Measurements from ENCODE around the gene OPCML.

Gene OPCML

DNA sequence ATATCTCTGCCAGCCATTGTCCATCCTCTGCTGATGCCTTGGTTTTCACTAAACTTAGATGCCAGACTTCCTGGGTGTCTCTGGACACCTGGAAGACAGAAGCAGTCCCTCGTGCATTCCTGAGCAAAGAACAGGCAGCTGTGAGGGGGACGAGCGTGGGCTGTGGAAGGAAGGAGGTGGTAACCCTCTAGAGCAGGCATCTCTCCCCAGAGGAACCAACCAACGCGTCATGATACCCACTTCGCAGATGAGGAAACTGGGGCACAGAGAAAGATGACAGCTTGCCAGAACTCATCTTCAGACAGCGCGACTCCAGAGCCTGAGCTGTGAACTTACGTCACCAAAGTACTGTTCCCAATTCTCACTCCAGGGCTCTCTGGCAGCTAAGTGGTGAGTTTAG is 123.4 kb downstream of the OPCML start:
- no peak for DNase-seq (ENCODE audit: low spot score)

DNA sequence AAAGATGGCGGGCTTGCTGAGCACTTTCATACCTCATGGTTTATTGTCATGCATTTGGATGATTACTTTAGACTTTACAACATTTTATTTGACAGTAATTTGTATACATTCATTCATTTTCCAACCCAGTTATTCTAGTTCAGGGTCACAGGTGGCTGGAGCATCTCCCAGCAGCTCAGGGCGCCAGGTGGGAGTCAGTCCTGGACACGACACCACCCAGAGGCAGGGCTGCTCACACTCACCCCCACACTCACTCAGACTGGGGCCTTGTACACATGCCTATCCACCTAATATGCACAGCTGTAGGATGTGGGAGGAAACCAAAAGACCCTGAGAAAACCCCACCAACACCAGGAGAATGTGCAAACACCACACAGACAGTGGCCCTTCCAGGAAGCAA is 123.9 kb downstream of the OPCML start:
- DNase-seq (ENCODE audit: low spot score) = no peak

DNA sequence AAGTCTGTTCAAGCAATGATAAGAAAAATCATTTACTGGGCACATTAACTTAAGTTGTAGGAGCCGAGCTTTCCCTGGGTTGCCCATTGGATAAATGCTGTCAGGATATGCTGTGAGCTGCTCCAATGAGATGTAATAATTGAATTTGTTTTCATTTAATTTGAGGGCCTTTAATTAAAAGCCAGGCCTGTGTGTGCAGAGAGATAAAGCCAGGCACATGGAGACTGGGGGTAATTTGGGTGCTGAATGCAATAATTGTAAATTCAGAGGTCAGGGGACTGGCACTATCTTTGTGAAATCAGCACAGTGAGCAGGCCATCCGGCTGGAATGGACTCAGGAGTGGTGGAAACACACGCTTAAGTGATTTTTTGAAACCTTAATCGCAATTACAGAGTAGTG is 125.8 kb downstream of the OPCML start:
- no peak for DNase-seq (ENCODE audit: low spot score)

DNA sequence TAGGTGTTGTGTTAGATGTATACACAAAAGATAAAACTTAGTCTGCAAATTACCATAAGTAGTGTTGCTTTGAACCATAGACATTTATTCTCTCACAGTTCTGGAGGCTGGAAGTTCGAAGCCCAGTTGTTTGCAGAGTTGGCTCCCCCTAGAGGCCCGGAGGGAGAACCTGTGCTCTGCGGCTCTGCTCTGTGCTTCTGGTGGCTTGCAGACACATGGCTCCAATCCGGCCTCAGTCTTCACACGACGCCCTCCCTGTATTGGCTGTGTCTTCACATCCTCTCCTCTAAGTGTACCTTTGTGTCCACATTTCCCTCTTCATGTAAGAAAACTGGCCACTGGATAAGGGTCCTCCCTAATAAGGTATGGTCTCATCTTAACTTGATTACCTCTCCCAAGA is 128.4 kb downstream of the OPCML start:
- DNase-seq (ENCODE audit: low spot score) = peak; percentile 2

DNA sequence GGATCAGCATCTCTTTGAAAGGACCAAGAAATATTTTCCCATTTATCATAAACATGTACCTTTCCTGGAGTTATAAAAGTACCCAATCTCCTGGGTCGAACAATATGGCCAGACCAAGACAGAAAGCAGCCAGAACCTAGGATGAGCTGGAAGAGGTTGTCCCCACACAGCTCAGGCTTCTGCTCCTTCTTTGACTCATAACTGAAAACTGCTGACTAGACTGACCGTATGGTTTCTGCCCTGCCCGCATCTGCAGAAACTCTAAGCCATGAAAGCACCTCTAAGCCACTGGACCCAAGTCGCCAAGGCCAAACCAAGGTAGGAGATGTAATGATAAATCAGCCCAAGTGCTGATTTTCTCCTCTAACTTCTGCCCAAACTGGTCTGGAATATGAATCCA is 129.8 kb downstream of the OPCML start:
- no peak for DNase-seq (ENCODE audit: low spot score)

DNA sequence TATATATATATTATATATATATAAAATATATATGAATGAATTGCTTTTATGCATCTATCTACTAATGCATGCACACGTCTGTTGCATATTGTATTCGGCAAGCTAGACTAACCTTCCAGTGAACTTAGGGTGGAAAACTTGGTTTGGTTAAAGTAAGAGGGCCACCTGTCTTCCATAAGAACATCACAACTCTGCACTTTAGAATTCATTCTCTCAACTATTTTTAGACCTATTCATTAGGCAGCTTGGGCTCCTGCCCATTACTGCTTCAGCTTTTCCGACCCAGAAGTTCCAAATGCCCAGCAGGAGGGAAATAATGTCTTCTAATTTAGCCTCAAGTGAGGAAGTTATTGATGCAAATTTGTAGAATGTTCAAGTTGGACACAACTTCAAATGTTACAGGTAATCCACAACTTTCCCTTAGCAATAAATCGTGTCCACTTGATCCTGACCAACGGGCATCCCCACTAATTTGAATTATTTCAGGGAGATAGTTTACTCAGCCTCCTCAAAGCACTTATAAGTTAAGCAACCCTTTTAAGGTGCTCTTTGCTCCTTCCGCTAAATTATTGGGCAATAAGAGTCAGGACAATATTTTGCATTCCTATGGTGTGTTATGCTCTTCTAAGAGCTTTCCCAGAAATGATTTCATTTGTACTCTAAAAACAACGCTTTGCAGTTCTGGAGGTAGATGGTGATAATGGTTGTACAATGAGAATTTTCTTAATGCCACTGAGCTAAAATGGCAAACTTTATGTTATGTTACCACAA is 132.3 kb downstream of the OPCML start:
- no peak for DNase-seq (ENCODE audit: low spot score)

DNA sequence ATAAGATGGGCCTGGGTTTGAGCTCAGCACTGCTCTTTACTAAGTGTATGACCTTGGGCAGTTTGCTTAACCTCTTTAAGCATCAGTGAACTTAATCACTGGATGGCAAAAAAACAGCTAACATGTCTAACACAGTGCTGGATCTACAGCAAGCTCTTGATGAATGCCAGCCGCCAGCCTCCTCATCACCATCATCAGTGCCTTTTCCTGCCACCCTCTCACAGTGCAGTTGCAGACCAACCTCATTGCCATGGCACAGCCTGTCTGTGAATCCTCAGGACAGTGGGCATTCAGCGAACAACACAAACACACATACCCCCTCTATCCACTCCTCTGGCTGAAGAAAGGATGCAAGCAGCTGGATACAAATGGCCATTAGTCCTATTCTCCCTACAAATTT is 133.0 kb downstream of the OPCML start:
- no peak for DNase-seq (ENCODE audit: low spot score)

DNA sequence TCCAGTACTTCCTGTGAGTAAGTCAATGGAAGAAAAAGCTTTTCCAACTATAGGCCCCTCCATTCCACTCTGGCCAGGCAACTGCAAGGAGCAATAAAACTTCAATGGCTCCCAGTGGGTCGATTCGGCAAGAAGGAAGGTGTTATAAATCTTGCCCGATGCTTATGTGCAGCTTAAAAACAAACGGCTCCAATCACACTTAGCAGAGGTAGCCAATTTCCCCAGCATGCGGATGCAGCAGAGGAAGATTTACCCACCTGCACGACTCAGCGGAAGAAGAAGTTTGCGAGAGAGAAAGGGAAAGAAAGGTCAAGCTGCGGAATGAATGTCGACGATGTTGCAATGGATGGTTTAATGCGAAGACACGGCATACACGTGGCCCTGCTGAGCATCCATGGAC is 141.5 kb downstream of the OPCML start:
- no peak for DNase-seq (ENCODE audit: low spot score)

DNA sequence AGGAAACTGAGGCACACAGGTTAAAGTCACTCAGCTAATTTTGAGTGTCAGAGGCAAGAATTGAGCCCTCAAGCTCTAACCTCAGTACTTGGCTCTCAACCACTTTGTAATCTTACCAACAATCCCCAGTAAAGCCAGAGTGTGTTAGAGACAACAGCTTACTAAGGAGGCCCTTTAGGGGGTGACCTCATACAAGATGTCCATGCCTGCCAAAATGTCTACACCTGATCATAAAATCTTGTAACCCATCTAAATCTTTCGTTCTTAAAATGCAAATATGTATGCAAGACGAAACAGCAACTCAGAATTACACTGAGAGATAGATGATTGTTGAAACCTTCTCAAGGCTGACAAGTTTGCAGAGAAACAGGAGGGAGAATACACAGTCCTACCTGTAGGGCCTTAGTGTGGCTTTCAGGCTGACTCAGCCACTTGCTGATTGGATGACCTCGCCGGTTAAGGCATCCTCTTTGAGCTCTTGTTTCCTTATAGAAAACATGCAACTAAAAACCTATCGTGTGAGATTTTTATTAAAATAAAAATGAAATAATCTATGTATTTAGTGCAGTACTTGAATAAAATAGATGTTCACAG is 143.2 kb downstream of the OPCML start:
- no peak for DNase-seq (ENCODE audit: low spot score)

DNA sequence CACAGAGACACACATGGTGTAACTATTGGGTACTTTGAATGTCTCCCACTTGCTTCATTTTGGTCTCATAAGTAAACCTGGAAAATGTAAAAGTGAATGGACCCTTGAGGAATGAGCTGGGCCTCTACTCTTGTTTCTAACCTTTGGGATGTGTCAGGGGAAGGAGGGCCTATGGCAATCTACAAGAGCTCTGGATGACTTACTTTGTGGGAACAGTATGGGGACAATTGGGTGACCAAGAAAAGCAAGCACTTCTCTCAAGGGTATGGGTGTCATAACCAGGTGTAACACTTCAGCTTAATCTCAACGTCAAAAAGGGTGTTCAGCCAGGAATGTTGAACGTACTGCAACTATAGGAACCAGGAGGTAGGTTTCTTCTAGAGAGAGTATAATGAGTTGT is 144.0 kb downstream of the OPCML start:
- DNase-seq (ENCODE audit: low spot score) = no peak

DNA sequence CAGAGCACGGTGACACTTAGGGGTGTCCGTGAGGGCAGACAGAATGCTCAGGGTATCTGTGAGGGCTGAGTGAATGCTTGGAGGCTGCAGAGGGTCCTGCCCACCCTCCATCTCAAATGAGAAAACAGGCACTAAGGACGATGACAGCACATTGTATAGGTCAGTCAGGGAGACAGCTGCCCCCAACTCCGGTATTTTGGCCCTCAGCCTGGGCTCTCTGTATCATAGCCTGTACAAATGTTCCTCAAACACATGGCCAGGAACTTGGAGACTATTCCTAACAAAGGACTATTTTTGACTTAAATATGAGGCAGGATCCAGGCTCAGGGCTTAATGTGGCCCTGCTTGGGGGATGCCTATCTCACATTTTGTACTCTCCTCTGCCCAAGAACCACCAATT is 145.4 kb downstream of the OPCML start:
- no peak for DNase-seq (ENCODE audit: low spot score)

DNA sequence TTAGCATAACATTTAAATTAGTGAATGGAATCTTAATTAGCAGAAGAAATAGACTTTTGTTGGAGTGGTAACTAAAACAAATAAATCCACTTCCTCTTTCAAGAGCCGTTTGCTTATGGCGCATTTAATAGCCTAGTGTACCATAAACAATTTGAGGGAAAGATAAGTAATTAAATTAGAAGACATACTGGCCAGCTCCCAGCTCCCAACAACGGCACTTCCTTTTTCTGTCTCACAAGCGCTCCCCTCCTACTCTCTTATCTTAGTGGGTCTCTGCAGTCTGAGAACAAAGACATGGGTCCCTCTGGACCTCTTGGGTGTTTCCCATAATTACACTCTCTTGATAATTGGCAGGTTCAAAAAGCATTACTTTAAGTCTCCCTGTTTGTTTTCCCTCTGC is 146.0 kb downstream of the OPCML start:
- no peak for DNase-seq (ENCODE audit: low spot score)

DNA sequence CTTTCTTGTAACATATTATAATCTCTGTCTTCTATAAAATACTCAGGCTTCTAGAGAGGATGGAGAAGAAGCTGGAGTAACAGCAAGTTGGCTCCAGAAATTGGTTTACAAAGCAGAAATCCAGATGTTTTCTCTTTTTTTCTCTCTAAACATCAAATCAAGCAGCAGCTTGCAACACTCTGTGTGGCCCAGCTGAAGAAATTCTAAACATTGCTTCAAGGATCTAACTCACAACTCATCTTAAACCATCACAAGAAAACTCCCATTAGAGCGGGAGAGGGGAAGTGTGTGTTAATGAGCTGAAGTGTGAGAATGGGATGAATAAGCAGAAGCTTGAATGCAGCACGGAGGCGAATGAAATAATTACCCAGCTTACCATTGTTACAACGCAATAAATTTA is 146.5 kb downstream of the OPCML start:
- no peak for DNase-seq (ENCODE audit: low spot score)

DNA sequence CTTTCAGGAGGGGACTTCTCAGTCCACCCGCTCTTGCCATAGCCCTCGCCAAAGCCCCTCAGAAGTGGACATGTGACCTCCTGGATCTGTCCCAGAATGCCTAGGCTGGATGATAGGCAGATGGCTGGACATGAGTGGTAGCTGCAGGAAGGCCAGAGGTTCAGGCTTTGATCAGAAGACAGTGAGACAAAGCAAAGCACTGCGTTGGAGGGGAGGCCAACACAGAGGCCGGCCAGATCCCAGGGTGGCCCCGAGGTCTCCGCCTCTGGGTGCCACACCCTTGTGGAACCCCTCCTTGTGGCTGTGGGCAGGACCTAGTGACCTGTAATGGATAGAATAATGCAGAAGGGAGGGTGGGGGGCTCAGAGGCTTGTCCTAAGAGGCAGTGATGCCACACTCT is 147.6 kb downstream of the OPCML start:
- no peak for DNase-seq (ENCODE audit: low spot score)

DNA sequence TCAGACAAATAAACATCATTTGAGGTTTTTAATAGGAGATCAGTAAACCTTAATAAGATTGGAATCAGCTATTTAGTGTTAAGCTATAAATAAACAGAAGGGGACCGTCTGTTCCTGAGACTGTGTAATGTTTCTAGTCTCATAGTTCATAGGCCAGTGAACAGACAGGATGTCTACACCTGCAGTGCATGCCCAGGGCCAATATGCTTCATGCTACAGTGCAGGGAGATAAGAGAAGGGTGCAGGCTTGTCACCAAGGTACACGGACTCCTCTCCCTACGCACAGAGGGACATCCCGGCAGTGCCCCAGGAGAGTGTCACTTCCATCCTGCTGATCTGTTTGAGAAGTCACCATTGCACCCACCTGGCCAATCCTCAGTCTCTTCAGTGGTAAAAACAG is 148.6 kb downstream of the OPCML start:
- DNase-seq (ENCODE audit: low spot score) = no peak

DNA sequence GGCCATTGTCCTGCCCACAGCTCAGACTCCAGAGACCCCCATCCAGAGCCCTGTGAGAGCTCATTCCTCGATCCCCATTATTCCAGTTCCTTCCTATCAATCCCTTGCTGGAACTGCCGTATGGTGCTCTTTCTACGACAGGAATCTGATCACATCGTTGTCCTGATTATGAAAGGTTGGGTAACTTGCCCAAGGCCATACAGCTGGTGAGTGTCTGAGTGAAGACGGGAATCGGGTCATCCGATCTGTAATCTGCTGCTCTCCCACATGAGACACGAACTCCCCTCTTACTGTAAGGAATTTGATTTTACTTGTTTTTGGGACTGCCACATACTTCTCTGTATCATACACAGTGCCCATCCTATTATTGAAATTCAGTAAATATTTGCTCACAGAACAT is 149.1 kb downstream of the OPCML start:
- DNase-seq (ENCODE audit: low spot score) = no peak

DNA sequence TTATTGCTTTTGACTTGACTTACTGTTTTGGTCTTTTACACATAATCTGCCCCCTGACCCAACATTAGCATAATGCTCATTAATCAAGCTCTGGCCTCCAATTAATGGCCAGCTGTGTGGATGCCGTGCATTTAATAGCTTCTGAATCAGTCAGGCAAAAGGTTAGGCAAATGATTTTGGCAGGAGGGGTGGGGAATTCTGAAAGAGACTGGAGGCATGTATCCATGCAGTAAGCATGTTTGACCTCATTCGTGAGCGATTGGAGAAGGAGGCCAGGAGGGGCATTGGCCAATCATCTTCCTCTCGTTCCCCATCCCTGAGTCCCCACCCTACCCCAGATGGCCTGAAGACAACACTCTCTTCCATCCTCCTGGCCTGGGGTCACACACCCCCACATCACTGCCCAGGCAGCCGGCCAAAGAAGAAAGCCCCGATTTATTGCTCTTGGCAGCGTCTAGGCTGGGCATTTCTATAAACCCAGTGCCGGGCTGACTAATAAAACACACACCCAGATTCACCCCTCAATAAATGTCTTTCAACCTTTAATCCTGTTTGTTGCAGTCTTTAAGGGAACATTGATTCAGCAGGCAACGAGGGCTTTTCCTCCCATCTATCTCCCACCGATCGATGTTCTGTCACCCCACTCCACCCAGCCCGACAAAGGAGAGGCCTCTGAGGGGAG is 150.0 kb downstream of the OPCML start:
- no peak for DNase-seq (ENCODE audit: low spot score)

DNA sequence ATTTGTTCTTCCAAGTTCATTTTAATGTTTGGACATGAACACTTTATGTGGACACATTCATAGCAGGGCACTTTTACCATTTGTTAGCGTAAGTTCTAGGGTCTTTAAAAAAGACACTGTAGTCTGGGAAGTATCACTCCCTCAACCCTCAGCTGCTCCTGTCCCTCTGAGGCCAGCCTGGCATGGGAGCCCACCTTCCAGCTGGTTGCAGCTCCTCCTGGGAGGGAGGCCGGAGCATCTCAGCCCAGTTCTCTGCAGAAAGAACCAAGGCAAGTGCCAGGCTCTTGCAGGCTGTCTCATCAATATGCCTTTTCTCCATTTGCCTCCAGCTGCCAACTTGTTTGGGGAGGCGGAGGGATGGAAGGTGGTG is 150.6 kb downstream of the OPCML start:
- no peak for DNase-seq (ENCODE audit: low spot score)

DNA sequence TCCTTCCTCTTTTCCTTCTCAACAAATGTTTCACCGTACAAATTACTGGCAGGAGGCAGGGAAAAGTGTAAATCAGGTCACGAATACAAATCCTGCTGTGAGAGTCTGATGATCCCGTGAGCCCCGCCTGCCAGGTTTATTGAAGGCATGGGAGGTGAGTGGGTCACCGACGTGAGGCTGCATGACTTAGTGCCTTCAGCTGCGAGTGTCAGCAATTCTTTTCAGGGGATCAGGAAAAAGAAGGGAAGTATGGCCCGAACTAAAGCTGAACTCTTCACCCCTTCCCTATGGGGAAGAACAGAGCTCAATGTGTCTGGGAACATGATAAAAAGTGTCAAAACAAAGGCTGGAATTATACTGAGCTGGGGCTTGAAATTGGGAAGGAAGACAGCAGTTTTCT is 166.2 kb downstream of the OPCML start:
- DNase-seq (ENCODE audit: low spot score) = no peak

DNA sequence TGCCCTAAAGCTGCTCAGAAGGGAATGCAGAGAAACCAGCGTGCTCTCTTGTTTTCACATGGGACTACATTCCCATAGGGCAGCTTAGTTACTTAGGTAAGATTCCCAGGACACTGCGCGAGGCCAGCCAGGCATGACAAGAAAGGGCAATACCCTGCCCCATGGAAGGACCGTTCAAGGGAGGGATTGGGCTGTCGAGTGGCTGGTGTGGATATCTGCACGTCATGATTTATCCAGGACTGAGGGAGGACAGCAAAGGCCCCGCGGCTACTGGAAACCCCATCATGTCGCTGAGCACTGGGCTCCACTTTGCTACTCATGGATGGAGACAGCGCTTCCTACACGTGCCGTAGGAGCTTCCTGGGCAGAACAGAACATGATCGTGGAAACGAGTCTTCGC is 169.4 kb downstream of the OPCML start:
- no peak for DNase-seq (ENCODE audit: low spot score)

DNA sequence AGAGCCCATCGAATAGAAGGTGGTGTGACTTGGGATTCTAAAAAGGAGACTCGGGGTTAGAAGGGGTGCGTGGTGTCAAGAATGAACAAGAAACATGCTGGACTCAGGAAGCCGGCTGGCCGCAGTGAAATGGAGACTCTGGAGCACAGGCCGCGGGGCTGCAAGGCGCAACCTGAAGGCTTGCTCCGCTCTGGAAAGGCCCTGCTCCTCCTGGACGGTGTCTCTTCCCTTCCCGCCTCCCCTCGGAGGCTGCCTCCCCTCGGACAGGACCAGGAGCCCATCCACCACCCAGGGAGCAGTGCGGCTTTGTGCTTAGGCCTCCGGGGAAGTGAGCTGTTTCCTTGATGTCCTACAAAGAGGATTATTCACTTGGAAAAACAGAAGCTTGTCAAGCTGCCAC is 170.1 kb downstream of the OPCML start:
- no peak for DNase-seq (ENCODE audit: low spot score)

DNA sequence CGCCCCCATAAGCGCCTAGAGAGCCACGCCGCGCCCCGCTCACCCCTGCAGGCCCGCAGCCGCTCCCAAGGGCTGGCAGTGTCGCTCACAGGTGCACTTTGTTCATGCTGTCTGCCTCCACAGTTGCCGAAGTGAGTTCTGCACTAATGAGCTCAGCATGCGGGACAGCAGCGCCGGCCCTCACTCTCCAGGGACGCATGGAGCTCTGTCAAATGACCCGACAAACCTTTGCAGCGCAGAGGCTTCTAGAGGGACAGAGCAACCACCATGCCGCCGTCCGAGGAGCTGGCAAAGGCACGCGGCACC is 170.7 kb downstream of the OPCML start:
- no peak for DNase-seq (ENCODE audit: low spot score)

DNA sequence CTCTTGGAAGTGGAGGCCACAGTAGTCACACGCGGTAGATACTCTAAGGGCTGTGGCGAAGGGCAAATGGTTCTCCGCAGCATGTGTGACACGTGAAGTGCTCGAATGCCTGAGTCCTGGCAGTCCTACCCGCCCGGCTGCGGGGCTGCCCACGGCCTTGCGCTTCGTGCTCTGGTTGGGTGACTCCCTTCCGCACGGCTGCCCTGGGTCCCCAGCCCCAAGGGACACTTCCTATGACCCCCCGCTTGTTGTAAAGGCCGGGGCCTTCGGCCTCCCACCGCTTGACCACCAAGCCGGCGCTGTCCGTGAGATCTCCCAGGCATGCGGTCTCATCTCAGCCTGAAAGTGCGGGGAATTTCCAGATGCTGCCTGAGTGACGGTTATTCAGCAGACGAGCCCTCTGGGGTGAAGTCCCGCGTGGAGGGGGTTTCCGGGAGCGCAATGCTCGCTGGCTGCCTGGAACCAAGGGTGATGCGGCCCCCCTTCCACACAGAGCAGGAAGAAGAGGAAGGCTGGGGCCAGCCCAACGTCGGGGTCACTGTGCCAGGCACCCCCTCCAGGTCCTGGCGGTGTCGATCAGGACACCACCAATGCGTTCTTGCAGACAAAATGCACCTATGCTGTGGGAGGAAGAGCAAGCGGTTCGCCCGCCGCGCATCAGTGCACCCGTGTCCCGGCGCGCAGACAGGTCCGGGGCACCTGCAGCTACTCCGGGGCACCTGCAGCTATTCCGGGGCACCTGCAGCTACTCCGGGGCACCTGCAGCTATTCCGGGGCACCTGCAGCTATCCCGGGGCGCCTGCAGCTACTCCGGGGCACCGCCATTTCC is 171.2 kb downstream of the OPCML start:
- no peak for DNase-seq (ENCODE audit: low spot score)
